SIG-M5 treated with dmso at 0.1 percent for 504 hours (cell line): ENCODE measurements around the gene RPSA.
"Not testable (repeated sequence)": the region's sequence is repeated elsewhere in the genome, so short reads cannot be mapped to it uniquely, and the experiment has no call there.

Experiments
- DNase-seq: peaks from one replicate; lab custom pipeline; 2025; ENCODE audit not compliant: unreplicated experiment; lab: John Stamatoyannopoulos, UW

RPSA gene

DNA sequence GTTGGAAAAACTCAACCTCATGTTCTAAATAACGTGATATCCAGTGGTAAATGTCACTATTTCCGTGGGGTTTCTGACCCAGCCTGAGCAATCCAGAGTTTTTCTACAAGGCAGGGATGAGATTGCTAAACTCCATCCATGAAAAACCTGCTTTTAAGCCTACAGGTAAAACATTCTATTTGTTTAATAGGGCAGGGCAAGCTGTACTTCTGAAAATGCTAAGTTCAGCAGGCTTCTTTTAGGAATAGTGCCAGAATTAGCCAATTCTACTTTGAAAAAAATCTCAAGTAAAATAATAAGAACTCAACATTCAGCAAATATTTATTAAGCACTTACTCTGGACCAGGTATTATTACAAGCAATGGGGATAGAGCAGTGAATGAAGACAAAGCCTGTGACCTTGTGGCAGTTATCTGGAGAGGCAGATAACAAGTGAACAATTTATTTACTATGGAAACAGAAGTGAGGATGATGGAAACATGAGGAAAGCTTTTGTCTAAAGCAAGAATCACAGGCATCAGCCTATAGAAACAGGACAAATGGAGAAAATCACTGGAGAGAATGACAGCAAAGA lies 13.3 kb downstream of the RPSA start:
- no peak for DNase-seq

DNA sequence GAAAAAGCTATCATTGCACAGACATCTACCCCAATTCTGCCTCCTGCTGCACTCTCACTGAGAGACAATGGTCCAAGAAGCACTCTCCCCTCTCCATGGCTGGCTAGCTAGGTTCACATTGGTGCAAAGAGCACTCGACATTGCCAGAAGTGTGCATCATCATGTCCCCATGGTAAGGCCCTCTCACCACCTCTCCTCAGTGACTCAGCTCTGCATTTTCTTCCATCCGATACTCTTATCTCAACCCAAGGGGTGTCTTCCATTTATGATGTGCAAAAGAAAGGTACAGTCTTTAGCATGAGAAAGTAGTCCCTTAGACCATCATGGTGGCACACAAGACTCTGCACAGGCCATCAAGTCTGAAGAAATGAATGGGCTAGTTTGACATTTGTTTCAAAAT lies 14.0 kb downstream of the RPSA start:
- no peak for DNase-seq

DNA sequence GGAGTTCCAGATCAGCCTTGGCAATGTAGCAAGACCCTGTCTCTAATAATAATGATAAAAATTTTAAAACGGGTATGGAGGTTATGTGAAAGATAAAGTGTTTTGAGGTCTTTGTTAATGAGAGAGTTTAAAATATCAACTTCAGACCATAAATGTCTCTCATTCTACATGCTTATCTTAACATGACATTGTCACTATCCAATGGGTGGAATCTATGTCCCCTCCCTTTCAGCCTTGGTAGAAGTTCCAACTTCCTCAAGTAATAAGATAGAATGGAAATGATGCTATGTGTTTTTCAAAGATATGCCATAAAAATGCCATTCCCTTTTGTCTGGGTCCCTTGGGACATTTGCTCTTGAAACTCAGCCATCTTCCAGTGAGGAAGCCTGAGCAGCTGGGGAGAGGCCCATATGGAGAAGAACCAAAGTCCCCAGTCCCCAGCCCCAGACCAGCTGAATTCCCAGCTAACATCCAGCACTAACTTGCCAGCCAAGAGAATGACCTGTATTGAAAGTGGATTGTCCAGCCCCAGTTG lies 17.0 kb downstream of the RPSA start:
- no peak for DNase-seq

DNA sequence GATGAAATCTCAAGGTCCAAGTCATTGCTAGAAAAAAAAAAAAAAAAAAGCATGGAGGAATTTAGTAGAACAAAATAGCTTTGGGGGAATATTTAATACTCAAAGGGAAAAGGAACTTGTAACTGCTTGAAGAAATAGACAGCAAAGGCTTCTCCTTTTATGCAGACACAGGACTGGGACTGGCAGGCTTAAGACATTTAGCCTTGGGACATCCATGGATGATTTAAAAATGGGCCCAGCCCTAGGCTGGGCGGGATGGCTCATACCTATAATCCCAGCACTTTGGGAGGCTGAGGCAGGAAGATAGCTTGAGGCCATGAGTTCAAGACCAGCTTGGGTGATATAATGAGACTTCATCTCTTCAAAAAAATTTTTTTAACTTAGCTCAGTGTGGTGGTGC lies 19.8 kb downstream of the RPSA start:
- no peak for DNase-seq

DNA sequence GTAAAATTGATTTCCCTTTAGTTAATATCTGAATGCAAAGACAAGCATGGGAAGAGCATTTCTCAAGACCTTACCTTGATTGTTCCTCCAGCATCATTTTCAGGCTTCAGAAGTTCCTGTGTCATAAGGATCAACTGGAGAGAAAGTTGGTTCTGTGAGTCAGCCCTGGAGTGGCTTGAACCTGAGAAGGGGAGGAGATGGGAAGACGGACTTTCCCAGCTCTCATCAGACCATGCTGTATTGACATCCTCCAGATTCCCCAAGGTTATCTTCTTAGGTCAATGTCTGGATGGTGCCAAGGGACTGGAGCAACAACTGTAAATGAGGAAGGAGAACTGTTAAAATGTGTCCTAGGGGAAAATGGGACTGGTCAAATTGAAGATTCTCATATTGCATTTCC lies 21.0 kb downstream of the RPSA start:
- no peak for DNase-seq

DNA sequence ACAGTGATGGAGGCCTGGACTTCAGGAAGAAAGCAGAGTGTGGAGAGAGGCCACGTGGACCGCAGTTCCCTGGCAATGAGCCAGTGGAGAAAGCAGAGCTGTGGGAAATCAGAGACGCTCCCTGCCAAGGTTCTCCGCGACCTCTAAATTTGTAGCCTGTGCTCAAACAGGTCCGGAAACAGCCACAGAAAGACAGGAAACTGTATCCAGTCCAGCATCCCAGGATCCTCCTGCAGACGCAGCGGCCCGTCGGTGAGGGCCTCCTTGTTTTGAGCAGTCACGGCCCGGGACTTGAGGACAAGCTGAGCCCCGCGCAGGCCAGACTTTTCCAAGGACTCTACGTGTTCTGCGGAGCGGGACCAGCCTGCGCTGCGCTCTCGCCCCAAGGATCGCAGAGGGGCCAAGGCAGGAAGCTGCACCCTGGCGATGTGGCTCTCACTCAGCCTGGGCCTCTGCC lies 22.3 kb downstream of the RPSA start:
- DNase-seq: no peak

DNA sequence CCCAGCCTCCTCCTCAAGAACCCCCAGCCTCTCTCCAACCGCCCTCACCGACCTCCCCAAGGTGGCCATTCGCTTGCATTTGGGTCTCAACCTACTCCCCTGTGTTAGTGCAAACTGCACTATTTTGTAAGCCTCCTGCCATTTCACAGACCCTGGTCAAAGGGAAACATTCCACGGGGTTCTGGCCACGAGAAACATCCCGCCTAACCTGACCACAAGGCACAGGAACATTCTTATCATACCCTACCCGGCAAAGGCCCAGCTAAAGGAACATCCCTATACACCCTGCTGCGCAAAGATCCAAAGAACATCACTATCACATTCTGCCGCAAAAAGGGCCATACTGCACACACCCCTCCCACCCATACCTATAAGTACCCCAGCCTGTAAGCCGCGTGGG lies 22.9 kb downstream of the RPSA start:
- no peak for DNase-seq

DNA sequence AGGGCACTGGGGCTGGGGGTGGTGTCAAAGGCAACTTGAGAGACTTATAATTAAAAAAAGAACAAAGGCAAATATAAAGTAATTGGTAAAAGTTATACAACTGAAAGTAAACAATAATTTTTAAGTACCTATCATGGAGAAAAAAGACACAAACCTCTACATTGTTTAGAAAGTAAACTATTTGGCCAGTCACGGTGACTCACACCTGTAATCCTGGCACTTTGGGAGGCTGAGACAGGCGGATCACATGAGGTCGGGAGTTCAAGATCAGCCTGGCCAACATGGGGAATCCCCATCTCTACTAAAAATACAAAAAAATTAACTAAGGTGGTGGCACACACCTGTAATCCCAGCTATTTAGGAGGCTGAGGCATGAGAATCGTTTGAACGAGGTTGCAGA lies 25.8 kb downstream of the RPSA start:
- DNase-seq: no peak

DNA sequence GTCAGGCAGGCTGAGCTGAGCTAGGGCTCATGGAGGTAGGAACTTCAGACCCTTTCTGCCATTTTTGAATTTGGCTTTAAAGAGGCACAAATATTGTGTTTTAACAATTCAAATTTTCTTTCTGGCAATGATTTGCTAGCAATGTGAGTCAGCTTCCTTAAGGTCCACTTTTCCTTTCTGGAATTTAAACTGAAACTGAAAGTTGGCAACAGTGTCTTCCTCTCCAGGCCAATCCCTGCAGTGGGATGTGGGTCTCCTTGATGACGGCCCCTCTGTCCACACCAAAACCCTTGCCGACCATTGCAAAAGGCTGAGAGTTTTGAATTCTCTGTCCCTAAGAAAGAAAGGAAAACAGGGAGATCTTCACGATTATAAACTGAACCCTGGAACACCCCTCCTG lies 27.1 kb downstream of the RPSA start:
- DNase-seq: no peak

DNA sequence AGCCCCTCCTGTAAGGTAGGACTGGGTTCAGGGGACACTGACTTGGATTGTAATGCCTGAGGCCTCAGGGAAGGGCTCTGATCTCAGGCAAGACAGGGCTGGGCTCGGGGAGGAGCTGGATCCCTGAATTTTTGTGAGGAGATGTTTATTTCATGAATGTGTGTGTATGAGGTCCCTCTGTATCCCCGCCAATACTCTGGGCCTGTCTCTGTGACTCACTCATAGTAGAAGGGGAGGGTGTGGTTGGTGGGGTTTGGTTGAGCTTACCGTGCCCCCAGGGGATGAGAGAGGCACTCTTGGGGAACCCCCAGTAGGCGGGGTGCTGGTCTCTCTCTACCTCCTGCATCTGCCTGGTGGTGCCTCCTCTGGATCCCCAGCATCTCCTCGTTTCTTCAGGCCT lies 28.1 kb downstream of the RPSA start:
- no peak for DNase-seq

DNA sequence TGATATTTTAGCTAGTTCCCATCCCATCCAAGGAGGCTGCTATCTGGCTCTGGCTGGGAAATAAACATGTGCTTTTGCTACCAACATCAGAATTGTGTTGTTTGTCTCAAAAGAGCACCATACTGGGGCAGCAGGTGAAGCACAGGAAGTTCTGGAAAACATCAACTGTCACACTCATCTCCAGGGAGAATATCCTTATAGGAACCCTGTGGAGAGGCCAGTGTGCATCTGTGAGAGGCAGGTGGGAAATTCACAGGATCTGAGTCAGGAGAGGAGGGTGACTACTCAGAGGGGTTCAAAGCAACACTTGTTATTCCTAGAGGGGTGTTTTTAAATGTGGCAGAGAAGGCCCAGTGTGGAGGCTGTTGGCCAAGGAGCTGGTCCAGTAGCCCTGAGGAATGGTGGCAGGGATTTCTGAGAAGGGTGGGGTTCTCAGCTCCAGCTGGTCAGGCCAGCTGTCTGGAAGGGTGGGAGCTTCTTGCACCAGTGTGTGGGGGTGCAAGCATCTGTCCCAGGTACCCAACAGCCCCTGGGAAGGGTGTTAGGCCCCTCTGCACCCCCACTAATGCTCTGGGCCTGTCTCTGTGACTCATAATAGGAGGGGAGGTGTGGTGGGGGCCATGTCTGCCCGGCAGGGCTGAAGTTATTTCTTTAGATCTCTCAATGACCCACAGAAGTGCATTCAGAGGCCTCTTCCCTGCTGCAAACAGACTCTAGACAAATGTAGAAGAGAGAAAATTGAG lies 28.7 kb downstream of the RPSA start:
- DNase-seq: no peak

DNA sequence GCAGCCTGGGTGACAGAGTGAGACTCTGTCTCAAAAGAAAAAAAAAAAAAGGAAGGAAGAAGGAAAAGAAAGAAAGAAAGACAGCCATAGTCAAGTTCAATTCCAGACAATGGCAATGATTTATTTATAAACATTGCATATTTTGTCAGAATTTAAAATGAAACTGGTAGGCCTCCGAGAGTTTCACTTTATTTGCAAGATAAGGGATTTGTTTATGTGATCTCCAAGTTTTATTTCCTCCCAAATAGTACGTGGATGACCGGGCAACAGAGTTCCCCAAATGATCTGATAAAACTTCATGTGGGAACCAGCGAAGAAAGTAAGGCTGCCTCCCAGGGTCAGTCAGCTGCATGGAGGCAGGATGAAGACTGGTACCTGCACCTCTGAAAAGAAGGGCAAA lies 32.4 kb downstream of the RPSA start:
- DNase-seq: no peak

DNA sequence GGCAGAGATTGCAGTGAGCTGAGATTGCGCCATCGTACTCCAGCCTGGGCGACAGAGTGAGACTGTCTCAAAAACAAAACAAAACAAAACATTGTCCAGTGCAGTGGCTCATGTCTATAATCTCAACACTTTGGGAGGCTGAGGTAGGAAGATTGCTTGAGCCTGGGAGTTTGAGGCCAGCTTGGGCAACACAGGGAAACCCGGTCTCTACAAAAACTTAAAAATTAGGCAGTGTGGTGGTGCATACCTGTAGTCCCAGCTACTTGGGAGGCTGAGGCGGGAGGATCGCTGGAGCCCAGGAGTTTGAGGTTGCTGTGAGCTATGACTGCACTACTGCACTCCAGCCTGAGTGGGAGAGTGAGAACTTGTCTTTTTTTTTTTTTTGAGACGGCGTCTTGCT lies 33.8 kb downstream of the RPSA start:
- no peak for DNase-seq

DNA sequence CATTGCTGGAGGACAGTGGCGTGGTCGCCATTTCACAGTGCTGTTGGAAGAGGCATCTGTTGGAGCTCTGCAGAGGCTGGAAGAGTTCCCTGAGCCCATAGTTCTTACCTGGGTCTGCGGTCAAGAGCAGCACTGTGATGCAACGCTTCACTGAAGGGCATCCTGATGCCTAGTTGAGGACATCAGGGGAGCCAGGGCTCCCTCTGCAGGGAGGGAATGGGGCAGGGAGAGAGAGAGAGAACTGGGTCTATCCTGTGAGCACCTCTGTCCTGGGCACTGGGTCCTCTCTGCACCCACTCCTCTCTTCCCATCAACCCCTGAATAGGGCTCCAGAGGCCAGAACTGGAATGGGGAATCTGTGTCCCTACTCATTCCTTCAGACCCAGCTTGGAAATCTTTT lies 37.0 kb downstream of the RPSA start:
- no peak for DNase-seq

DNA sequence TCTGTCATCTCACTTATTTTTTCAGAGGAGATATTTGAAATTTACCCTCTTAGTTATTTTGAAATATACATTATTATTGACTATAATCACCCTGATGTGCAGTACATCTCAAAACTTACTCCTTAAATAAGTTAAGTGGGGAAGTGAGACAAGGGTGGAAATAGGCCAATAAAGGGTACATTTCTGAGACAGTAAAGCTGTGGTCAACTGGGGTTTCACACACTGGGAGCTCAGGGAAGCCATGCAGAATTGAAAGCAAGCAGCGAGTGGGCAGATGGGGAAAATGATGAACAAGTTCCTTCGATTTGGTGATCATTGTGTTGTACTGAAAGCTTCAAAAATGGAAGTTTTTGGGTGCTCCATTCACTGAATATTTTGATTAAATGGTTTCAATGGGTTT lies 39.4 kb downstream of the RPSA start:
- DNase-seq: peak; percentile 31

DNA sequence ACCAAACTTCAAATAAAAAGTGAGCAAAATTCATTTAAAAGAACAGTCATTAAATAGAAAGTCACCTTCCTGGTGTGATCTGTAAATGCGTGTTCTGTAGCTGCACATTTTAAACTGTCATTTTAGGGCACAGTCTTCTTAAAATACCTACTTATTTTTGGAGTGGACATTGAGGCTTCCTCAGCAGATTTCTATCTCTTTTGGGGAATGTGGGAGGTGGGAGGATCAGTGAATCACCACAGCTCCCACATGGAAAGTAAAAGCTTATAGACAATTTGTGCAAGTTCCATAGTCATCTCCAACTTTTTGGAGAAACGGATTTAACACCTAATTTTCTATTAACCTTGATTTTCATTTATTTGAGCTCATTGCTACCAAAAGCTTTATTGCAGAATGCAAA lies 39.9 kb downstream of the RPSA start:
- DNase-seq: no peak

DNA sequence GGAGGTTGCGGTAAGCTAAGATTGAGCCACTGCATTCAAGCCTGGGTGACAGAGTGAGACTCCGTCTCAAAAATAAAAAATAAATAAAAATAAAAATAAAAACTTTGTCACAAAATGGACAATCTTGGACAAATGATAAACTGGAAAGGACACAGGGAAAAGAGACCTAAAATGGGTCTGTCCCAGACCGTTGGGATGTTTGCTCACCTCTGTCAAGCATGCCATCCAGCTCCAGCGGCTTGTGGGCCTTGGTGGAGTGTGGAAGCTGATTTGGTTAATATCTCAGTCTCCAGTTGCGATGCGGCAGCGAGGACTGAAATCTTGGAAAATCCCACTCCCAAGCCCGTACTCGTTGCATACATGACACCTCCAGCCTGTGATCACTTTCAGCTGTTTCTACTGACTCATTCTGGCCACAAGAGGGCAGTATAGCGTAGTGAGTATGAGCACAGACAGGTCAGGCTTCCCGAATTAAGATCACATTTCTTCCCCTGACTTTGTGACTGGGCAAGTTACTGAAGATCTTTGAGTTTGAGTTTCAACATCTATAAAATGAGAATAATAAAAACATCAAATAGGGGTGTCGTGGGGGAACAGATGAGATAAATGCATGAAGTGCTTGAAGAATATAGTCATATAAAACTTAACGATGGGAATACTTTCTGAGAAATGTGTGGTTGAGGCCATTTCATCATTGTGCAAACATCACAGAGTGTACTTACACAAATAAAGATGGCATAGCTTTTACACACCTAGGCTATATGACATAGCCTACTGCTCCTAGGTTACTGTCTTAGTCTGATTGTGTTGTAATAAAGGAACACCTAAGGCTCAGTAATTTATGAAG lies 41.3 kb downstream of the RPSA start:
- DNase-seq: peak; percentile 76

DNA sequence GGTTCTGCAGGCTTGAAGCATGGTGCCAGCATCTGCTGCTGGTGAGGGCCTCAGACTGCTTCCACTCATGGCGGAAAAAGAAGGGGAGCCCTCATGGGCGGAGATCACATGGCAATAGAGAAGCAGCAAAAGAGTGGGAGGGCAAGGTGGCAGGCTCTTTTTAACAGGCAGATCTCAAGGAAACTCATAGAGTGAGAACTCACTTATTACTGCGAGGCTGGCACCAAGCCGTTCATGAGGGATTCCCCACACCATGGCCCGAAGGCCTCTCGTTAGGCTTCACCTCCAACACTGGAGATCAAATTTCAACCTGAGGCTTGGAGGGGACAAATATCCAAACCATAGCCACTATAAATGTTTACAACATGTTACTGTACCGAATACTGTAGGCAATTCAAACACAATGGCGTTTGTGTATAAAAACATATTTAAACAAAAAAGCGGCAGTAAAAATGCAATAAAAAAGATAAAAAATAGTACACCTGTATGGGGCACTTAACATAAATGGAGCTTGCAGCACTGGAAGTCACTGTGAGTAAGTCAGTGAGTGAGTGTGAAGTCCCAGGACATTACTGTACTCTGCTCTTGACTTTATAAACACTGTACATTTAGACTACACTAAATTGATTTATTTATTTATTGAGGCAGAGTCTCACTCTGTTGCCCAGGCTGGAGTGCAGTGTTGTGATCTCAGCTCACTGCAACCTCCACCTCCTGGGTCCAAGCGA lies 42.1 kb downstream of the RPSA start:
- no peak for DNase-seq

DNA sequence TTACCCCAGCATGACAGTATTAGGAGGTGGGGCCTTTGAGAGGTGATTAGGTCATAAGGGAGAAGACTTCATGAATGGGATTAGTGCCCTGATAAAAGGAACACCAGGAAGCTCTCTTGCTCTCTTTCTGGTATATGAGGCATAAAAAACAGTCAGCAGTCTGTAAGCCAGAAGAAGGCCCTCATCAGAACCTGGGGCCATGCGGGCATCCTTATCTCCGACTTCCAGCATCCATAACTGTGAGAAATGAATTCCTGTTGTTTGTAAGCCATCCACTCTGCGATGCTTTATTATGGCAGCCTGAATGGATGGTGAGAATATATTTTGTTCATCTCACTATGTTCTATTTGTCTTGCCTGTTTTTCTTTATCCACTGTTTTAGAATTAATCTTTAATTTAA lies 43.3 kb downstream of the RPSA start:
- no peak for DNase-seq

DNA sequence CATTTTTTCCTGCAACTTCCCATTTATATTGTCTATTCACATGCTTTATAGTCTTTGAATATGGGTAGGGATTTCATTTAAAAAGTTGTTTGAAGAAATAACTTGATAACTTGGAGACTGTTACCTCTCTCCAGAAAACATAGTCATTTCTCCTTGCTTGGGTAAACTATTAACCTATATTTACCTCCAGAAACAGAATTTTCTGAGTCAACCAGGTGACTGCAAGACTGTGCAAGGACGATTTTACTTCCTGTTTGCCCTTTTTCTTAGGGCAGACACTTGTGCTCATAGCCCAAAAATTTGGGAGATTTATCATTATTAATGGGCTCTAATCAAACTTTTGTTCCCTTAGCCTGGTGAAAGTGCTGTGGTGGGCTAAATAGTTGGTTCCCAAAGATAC lies 46.6 kb downstream of the RPSA start:
- DNase-seq: no peak

DNA sequence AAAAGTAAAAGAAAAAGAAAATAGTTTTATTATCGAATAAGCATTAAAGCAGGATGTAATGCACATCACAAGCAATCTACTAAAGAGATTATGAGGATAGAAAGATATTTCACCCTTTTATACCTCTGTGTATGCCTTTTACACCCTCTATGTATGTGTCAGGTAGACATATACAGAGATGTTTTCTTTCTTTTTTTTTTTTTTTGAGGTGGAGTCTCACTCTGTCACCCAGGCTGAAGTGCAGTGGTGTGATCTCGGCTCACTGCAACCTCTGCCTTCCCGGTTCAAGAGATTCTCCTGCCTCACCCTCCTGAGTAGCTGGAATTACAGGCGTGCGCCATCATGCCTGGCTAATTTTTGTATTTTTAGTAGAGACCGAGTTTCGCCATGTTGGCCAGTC lies 47.4 kb downstream of the RPSA start:
- not testable (repeated sequence) for DNase-seq
